Fibroblast of lung (primary cell): Measurements from ENCODE around the gene IFIH1. TPM values are rescaled to one million over a fixed set of nuclear protein-coding genes. Genes with fewer than 3 reads are reported as not detected.
A peak's percentile ranks its signal among the peaks of the same experiment; 100 is the strongest.

Experiments used
- DNase-seq, 2 donors: peaks; one replicate each; pipeline versions ENCODE4 v3.0.0 to v3.0.0-alpha.2; 2010; ENCODE audit warnings: low read depth in 2 of 2
- H2AFZ ChIP-seq: 2 replicates; pipeline ENCODE4 v1.5.1; 2012; ENCODE audit warnings: low read length, control low read depth, inconsistent platforms
- H3K27ac ChIP-seq: 2 replicates; pipeline ENCODE4 v1.5.1; 2011; ENCODE audit warnings: low read length, control low read depth; ENCODE audit not compliant: insufficient read depth
- H3K27me3 ChIP-seq: 2 replicates; pipeline ENCODE4 v1.5.1; 2011; ENCODE audit warnings: mild to moderate bottlenecking, low read length; ENCODE audit not compliant: control insufficient read depth, insufficient read depth
- H3K36me3 ChIP-seq: 2 replicates; pipeline ENCODE4 v1.5.1; 2011; ENCODE audit warnings: low read length; ENCODE audit not compliant: control insufficient read depth, insufficient read depth
- H3K4me1 ChIP-seq: 2 replicates; pipeline ENCODE4 v1.5.1; 2011; ENCODE audit warnings: low read length; ENCODE audit not compliant: control insufficient read depth, insufficient read depth; ENCODE audit errors: extremely low read depth
- H3K4me2 ChIP-seq: 2 replicates; pipeline ENCODE4 v1.5.1; 2011; ENCODE audit warnings: low read length, control low read depth; ENCODE audit not compliant: insufficient read depth; ENCODE audit errors: extremely low read depth
- H3K4me3 ChIP-seq, 4 experiments: fragments of 200-600 bp in 1 of 4; sonication (generic) in 1 of 4; replicated peaks in 1 of 4; 2 replicates each; pipeline ENCODE4 v1.5.1; 2011 to 2016; ENCODE audit warnings: low read length in 4 of 4, low read depth in 3 of 4, mild to moderate bottlenecking in 3 of 4, control low read depth in 2 of 4, inconsistent platforms in 1 of 4, mixed read lengths in 1 of 4; ENCODE audit not compliant: insufficient read depth in 1 of 4; ENCODE audit errors: control extremely low read depth in 1 of 4
- H3K79me2 ChIP-seq: 2 replicates; pipeline ENCODE4 v1.5.1; 2012; ENCODE audit warnings: mild to moderate bottlenecking, low read length, inconsistent platforms; ENCODE audit not compliant: control insufficient read depth, insufficient read depth
- H3K9ac ChIP-seq: 2 replicates; pipeline ENCODE4 v1.5.1; 2011; ENCODE audit warnings: mild to moderate bottlenecking, low read length, control low read depth; ENCODE audit not compliant: insufficient read depth
- H3K9me3 ChIP-seq: 2 replicates; pipeline ENCODE4 v1.5.1; 2012; ENCODE audit warnings: low read depth, low read length; ENCODE audit not compliant: control insufficient read depth, insufficient read depth
- H4K20me1 ChIP-seq: 2 replicates; pipeline ENCODE4 v1.5.1; 2011; ENCODE audit warnings: low read length; ENCODE audit not compliant: control insufficient read depth, insufficient read depth; ENCODE audit errors: extremely low read depth
- CTCF ChIP-seq, 2 donors: IDR thresholded peaks in 1 of 2; conservative IDR thresholded peaks in 1 of 2; 1 replicate in 1 of 2; 2 replicates in 1 of 2; pipeline ENCODE4 v1.5.1; 2011 to 2012; ENCODE audit warnings: low read length in 2 of 2, control low read depth in 1 of 2, inconsistent platforms in 1 of 2, low read depth in 1 of 2, mild to moderate bottlenecking in 1 of 2
- EZH2 ChIP-seq: IDR thresholded peaks from 2 replicates; pipeline ENCODE4 v1.5.1; 2012; ENCODE audit warnings: low read length, control low read depth, mild to moderate bottlenecking; ENCODE audit errors: missing control alignments
- polyA plus RNA-seq, 2 donors: library from polyadenylated mRNA; depleted of rRNA in 1 of 2; stranded (reverse) in 1 of 2; unstranded in 1 of 2; fragments of >200 nt; gene quantifications; 2 replicates each; pipeline ENCODE4 v1.2.1, GENCODE V29; 2011 to 2012; ENCODE audit warnings: missing spikeins in 1 of 2
- total RNA-seq: library from RNA; depleted of rRNA; stranded (reverse); fragments of >200 nt; gene quantifications from 2 replicates; pipeline ENCODE4 v1.2.1, GENCODE V29; 2014

Gene IFIH1
- total and polyA plus RNA-seq, 2 donors (not counting 1 experiment from before 2014, with no cell fraction given): 4.2 to 11.4 TPM

DNA sequence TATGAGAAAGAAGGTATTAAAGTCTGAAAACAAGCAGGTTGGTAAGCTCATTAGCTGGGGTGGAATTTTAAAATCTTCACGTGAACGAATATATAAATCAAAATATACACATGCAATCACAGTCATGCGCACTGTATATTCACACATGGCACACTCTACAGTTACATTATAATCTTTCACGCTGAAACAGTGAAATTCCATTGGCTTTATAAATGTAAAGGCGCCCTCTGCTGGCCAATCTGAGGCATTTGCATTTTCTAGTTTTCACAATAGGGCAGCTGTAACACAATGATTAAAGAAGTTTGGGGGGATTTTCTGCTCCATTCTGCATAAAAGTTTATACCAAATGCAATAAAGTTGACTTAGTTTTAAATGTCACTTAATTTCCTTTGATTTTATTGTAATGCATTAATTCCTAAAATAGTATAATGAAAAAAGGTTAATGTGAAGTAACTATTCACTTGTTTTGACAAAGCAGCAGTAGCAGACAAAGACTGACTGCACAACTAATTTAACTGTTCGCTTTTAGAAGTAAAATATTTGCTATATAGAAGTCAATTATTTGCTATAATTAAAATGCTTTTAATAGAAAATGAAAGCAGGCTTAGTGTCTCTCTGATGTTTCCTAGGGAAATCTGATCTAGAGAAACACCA lies 17.2 kb downstream of the IFIH1 start:
- Histone ChIP-seq H3K27me3 (no peaks in the 10 kb centered on the region), H2AFZ (no peak overlapping the region), H3K9ac (no peak overlapping the region), H4K20me1 (no peaks in the 10 kb centered on the region), H3K4me3 (peak overlapping the region in 1 of 4 experiments; percentile 29), H3K4me1 (no peaks in the 10 kb centered on the region), H3K36me3 (no peaks in the 10 kb centered on the region), H3K4me2 (no peak overlapping the region), H3K27ac (no peak overlapping the region), H3K79me2 (no peaks in the 10 kb centered on the region), H3K9me3 (no peaks in the 10 kb centered on the region)
- peak; percentile 60 to 80 for DNase-seq
- TF ChIP-seq CTCF (conservative IDR thresholded peaks at IDR 0.05 in 1 of 2, IDR thresholded peaks at IDR 0.05 in 1 of 2; ENCODE audit: low read depth in 1 of 2, low read length in 2 of 2) (peak; percentile 80), EZH2 (no peak)

GRCh38 chr2:162300266-162300665 lies 18.2 kb downstream of the IFIH1 start:
- H3K36me3 ChIP-seq: no peaks in the 10 kb centered on the region
- TF ChIP-seq CTCF (conservative IDR thresholded peaks at IDR 0.05 in 1 of 2, IDR thresholded peaks at IDR 0.05 in 1 of 2; ENCODE audit: low read depth in 1 of 2, low read length in 2 of 2): no peak
- no peak for TF ChIP-seq EZH2
- H2AFZ ChIP-seq: no peak overlapping the region
- no peak overlapping the region for H3K27ac ChIP-seq
- H3K4me3 ChIP-seq: no peak overlapping the region
- no peaks in the 10 kb centered on the region for H3K4me1 ChIP-seq
- no peaks in the 10 kb centered on the region for H3K79me2 ChIP-seq
- H3K27me3 ChIP-seq: no peaks in the 10 kb centered on the region
- DNase-seq: no peak
- no peaks in the 10 kb centered on the region for H3K9me3 ChIP-seq
- H3K9ac ChIP-seq: no peak overlapping the region
- H3K4me2 ChIP-seq: no peak overlapping the region
- no peaks in the 10 kb centered on the region for H4K20me1 ChIP-seq

DNA sequence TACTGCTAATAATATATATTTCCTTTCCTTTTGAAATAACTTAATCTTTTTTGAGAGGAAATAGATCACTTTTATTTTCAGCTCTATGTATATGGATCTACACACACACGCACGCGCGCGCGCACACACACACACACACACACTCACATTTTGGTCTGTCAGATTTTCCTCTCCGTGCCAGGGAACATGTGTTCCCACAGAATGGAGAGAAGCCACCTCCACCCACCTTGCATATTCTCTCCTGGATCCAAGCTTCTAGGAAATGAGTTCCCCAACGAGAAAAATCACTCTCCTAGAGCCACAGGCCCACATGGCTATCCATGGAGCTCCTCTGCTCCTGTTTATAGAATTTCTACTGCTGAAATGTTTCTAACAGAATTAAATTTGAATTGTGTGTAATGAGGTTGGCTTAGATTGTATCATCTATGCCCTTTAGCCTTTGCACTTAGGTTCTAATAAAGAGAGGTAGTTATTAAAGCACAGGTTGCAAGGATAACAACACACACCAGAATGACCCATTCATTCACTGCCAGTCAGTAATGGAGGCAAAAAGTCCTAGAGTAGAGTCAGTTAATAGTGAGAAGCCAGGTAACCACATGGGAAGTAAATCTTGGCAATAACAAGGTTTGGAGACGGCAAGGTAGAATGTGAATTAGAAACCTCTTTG lies 19.7 kb downstream of the IFIH1 start:
- TF ChIP-seq EZH2 (no peak), CTCF (conservative IDR thresholded peaks at IDR 0.05 in 1 of 2, IDR thresholded peaks at IDR 0.05 in 1 of 2; ENCODE audit: low read depth in 1 of 2, low read length in 2 of 2) (no peak)

More for the DNA sequence above, 19.7 kb downstream of the IFIH1 start:
- Histone ChIP-seq H3K27me3 (no peaks in the 10 kb centered on the region), H3K9me3 (no peaks in the 10 kb centered on the region), H3K9ac (no peak overlapping the region), H4K20me1 (no peaks in the 10 kb centered on the region), H3K79me2 (no peaks in the 10 kb centered on the region), H2AFZ (no peak overlapping the region), H3K27ac (no peak overlapping the region), H3K4me3 (no peak overlapping the region), H3K36me3 (no peaks in the 10 kb centered on the region), H3K4me2 (no peak overlapping the region), H3K4me1 (no peaks in the 10 kb centered on the region)
- DNase-seq: no peak
